ENCODE results near the gene MMP7. TPM values are rescaled to one million over a fixed set of nuclear protein-coding genes. Genes with fewer than 3 reads are reported as not detected.
"Not testable (repeated sequence)": the region's sequence is repeated elsewhere in the genome, so short reads cannot be mapped to it uniquely, and the experiment has no call there.

MMP7 gene
- total and polyA plus RNA-seq, 5 donors = not detected

DNA sequence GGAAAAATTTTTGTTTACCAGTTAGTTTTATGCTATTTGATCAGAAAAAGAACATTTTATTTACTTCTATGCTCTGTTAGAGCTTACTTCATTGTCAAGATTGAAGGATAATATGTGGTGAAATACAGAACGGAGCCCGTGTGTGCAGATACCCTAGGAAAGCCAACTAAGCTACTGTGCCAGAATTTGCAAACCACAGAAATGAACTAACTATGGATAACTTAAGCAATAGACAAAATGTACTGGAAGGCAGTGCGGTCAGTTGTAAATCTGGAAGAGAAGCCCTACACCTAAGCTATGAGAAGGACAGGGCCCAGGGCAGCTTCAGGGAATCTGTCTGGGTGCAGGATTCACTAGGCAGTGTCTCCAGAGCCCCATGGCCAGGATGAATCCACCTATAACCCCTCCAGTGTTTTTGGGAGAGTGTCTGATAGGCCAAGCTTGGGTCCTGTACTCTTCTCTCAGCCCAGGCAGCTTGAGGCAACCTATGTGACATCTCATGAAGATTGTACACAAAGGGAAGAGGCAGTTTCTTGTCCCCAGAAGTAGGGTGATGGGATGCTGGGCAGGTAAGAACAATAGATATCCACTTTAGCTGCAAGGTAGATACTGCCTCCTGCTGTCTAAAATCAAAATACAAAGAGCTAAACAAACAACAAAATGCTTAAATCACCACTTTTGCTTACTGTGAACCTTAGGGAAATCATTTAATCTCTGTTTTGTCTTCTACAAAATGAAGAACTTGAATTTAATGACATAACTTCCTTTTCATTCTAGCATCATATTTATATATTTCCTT, 12.1 kb downstream of the MMP7 start:
- Histone ChIP-seq H3K27me3 (ENCODE audit: control insufficient read depth, insufficient read depth) (no peaks in the 10 kb centered on the region), H3K27ac (ENCODE audit: low read length) (no peak overlapping the region), H3K4me1 (ENCODE audit: control insufficient read depth, insufficient read depth, low read length) (peaks cover 1% of the 10 kb centered on the region), H3K9me3 (ENCODE audit: control insufficient read depth, low read length) (no peaks in the 10 kb centered on the region), H3K4me3 (ENCODE audit: low read length) (no peak overlapping the region)
- WGBS = 86% methylated on average over 3 of the region's 3 CpGs
- intact Hi-C loops (cut with DNase I) = no loop called here
- ATAC-seq = no peak
- DNase-seq = no peak

DNA sequence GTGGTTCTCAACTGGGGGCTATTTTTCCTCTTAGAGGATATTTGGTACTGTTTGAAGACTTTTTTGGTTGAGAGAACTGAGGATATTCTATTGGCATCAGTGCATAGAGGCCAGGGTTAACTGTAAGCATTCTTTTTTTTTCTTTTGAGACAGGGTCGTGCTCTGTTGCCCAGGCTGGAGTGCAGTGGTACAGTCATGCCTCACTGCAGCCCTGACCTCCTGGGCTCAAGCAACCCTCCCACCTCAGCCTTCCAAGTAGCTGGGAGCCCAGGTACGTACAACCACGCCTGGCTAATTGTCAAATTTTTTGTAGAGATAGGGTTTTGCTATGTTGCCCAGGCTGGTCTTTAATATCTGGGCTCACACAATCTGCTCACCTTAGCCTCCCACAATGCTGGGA, 12.9 kb downstream of the MMP7 start:
- DNase-seq (no peak), ATAC-seq (no peak)
- Histone ChIP-seq H3K27ac (ENCODE audit: low read length) (no peak overlapping the region), H3K4me1 (ENCODE audit: control insufficient read depth, insufficient read depth, low read length) (peaks cover 1% of the 10 kb centered on the region), H3K4me3 (ENCODE audit: low read length) (no peak overlapping the region), H3K9me3 (ENCODE audit: control insufficient read depth, low read length) (no peaks in the 10 kb centered on the region), H3K27me3 (ENCODE audit: control insufficient read depth, insufficient read depth) (no peaks in the 10 kb centered on the region)
- WGBS = 87% methylated on average over 3 of the region's 3 CpGs
- intact Hi-C loops (cut with DNase I) = no loop called here

DNA sequence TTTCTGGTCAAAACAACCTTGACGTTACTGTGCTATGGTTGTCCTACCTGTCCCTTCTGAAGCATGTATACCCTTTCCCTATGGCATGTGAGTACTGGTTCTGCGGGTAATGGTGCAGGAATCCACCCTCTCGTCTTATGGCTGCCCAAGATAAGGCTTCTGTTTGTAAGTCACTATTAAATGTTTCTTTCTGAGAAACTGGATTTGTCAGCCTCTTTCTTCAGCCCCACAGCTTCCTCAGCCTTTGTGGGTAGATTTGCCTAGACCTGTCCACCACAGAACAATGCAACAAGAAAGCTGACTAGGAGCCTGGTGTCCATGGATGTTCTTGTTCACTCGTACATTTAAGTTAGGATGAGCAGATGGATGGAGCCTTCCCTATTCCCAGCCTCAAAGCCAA, 14.4 kb downstream of the MMP7 start:
- intact Hi-C loops (cut with DNase I) = no loop called here
- H3K4me1 ChIP-seq (ENCODE audit: control insufficient read depth, insufficient read depth, low read length) = peaks cover 1% of the 10 kb centered on the region
- no peaks in the 10 kb centered on the region for H3K27me3 ChIP-seq (ENCODE audit: control insufficient read depth, insufficient read depth)
- no peak overlapping the region for H3K27ac ChIP-seq (ENCODE audit: low read length)
- DNase-seq (no peak), ATAC-seq (no peak)
- WGBS = 85% methylated on average over 4 of the region's 4 CpGs
- no peaks in the 10 kb centered on the region for H3K9me3 ChIP-seq (ENCODE audit: control insufficient read depth, low read length)
- H3K4me3 ChIP-seq (ENCODE audit: low read length) = no peak overlapping the region

DNA sequence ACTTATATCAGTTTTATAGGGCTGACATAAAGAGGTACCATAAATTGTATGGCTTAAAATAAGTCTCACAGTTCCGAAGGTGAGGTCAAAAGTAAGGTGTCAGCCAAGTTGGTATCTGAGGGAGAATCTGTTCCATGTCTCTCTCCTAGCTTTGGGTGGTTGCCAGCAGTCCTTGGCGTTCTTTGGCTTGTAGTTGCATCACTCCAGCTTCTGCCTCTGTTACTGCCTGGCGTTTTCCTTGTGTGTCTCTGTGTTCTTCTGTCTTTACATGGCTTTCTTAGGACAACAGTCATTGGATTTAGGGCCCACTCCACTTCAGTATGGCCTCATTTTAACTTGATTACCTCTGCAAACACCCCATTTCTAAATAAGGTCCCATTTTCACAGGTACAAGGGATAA, 16.7 kb downstream of the MMP7 start:
- Histone ChIP-seq H3K4me1 (ENCODE audit: control insufficient read depth, insufficient read depth, low read length) (peaks cover 1% of the 10 kb centered on the region), H3K27me3 (ENCODE audit: control insufficient read depth, insufficient read depth) (no peaks in the 10 kb centered on the region), H3K9me3 (ENCODE audit: control insufficient read depth, low read length) (no peaks in the 10 kb centered on the region), H3K4me3 (ENCODE audit: low read length) (no peak overlapping the region), H3K27ac (ENCODE audit: low read length) (no peak overlapping the region)
- intact Hi-C loops (cut with DNase I) = no loop called here
- no peak for DNase-seq
- ATAC-seq = no peak
- WGBS = 28% methylated on average over 3 of the region's 3 CpGs

DNA sequence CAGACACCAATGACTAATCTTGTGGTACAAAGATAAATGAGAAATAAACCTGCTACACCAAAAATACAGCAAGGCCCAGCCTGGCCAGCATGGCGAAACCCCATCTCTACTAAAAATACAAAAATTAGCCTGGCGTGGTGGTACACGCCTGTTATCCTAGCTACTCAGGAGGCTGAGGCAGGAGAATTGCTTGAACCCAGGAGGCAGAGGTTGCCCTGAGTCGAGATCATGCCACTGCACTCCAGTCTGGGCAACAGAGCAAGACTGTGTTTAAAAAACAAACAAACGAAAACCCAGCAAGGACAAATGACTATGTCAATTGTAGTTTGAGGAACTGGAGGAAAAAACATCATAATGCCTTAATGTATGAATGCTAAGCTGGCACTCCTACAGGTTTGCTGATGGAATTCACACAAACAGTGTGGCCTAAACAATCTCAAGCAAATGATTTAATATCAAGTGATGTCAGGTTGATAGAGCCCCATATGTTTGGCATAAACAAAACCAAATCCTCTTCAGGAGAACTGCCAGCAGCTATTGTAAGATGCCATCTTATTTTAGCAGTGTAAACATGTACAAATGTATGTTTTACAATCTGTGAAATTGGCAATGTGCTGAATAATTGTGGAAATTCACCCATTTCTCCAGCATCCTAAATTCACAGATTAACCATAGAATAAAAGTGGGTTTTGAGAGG, 20.0 kb downstream of the MMP7 start:
- intact Hi-C loops (cut with DNase I) = no loop called here
- Histone ChIP-seq H3K4me1 (ENCODE audit: control insufficient read depth, insufficient read depth, low read length) (peaks cover 1% of the 10 kb centered on the region), H3K9me3 (ENCODE audit: control insufficient read depth, low read length) (no peaks in the 10 kb centered on the region), H3K27me3 (ENCODE audit: control insufficient read depth, insufficient read depth) (no peaks in the 10 kb centered on the region), H3K4me3 (ENCODE audit: low read length) (no peak overlapping the region), H3K27ac (ENCODE audit: low read length) (no peak overlapping the region)
- DNase-seq (no peak), ATAC-seq (no peak)
- 87% methylated on average over 5 of the region's 5 CpGs for WGBS

DNA sequence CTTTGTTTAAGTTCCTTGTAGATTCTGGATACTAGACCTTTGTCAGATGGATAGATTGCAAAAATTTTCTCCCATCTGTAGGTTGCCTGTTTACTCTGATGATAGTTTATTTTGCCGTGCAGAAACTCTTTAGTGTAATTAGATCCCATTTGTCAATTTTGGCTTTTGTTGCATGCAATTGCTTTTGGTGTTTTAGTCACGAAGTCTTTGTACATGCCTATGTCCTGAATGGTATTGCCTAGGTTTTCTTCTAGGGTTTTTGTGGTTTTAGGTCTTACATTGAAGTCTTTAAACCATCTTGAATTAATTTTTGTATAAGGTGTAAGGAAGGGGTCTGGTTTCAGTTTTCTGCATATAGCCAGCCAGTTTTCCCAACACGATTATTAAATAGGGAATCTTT, 27.7 kb downstream of the MMP7 start:
- H3K4me3 ChIP-seq (ENCODE audit: low read length); H3K27ac ChIP-seq (ENCODE audit: low read length); H3K27me3 ChIP-seq (ENCODE audit: control insufficient read depth, insufficient read depth); intact Hi-C loops (cut with DNase I); ATAC-seq; H3K4me1 ChIP-seq (ENCODE audit: control insufficient read depth, insufficient read depth, low read length); DNase-seq; H3K9me3 ChIP-seq (ENCODE audit: control insufficient read depth, low read length): not testable (repeated sequence)
- WGBS = 91% methylated on average over 3 of the region's 3 CpGs

DNA sequence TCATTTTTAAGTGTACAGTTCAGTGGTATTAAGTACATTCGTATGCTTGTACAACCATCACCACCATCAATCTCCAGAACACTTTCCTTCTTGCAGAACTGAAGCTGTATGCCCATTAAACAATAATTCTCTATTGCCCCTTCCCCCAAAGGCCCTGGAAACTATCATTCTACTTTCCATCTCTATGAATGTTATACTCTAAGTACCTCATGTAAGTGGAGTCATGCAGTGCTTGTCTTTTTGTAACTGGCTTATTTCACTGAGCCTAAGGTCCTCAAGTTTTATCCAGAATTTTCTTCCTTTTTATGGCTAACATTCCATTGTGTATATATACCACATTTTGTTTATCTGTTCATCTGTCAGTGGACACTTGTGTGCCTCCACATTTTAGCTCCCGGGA, 29.7 kb downstream of the MMP7 start:
- ATAC-seq (no peak), DNase-seq (no peak)
- Histone ChIP-seq H3K4me1 (ENCODE audit: control insufficient read depth, insufficient read depth, low read length) (no peaks in the 10 kb centered on the region), H3K27me3 (ENCODE audit: control insufficient read depth, insufficient read depth) (no peaks in the 10 kb centered on the region), H3K4me3 (ENCODE audit: low read length) (no peak overlapping the region), H3K9me3 (ENCODE audit: control insufficient read depth, low read length) (no peaks in the 10 kb centered on the region), H3K27ac (ENCODE audit: low read length) (no peak overlapping the region)
- 79% methylated on average over 2 of the region's 2 CpGs for WGBS
- intact Hi-C loops (cut with DNase I) = no loop called here

DNA sequence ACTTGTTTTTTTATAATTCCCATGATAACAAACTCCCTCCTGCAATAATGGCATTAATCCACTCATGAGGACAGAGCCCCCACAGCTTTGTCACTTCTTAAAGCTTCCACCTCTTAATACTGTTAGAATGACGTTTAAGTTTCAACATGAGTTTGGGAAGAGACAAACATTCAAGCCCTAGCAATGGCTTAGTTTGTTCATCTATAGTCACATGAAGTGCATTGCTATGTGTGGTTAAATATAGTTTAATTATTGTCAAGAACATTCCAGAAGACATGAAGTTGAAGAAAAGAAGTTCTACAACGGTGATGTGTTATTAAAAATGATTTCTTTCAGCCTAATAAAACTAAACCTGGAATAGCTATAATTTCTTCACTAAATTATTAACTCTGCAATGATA, 30.6 kb downstream of the MMP7 start:
- ATAC-seq (no peak), DNase-seq (no peak)
- 56% methylated on average over 2 of the region's 2 CpGs for WGBS
- no peaks in the 10 kb centered on the region for H3K27me3 ChIP-seq (ENCODE audit: control insufficient read depth, insufficient read depth)
- H3K4me1 ChIP-seq (ENCODE audit: control insufficient read depth, insufficient read depth, low read length) = no peaks in the 10 kb centered on the region
- H3K27ac ChIP-seq (ENCODE audit: low read length) = no peak overlapping the region
- intact Hi-C loops (cut with DNase I) = loop anchor here (5.0 to 10.0 kb wide), 4 partner anchors 155 to 215 kb away; partner anchors contain the start of gene BIRC2 (in 1 of the 4)
- H3K4me3 ChIP-seq (ENCODE audit: low read length) = no peak overlapping the region
- H3K9me3 ChIP-seq (ENCODE audit: control insufficient read depth, low read length) = no peaks in the 10 kb centered on the region

DNA sequence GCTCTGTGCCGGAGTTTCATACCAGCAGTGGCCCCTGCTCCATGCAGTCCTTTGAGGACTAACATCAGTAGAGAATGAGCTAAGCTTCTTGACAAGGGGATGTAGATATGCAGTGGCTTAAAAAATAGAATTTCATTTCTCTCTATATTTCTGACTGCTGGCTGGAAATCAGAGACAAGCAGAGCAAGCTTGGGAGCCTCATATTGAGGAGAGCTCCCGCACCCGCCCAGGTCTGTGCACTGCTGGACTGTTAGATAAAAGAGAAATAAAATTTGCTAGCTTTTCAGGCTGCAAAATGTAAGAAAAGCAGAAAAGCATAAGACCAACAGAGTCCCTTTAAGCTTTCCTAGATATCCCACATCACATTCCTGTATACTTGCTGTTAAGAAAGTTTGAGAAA, 31.4 kb downstream of the MMP7 start:
- DNase-seq (no peak), ATAC-seq (no peak)
- Histone ChIP-seq H3K27ac (ENCODE audit: low read length) (no peak overlapping the region), H3K27me3 (ENCODE audit: control insufficient read depth, insufficient read depth) (no peaks in the 10 kb centered on the region), H3K4me3 (ENCODE audit: low read length) (no peak overlapping the region), H3K9me3 (ENCODE audit: control insufficient read depth, low read length) (no peaks in the 10 kb centered on the region), H3K4me1 (ENCODE audit: control insufficient read depth, insufficient read depth, low read length) (no peaks in the 10 kb centered on the region)
- 73% methylated on average over 3 of the region's 3 CpGs for WGBS
- intact Hi-C loops (cut with DNase I) = loop anchor here (5.0 to 10.0 kb wide), 4 partner anchors 154 to 214 kb away; partner anchors contain the start of gene BIRC2 (in 1 of the 4)

DNA sequence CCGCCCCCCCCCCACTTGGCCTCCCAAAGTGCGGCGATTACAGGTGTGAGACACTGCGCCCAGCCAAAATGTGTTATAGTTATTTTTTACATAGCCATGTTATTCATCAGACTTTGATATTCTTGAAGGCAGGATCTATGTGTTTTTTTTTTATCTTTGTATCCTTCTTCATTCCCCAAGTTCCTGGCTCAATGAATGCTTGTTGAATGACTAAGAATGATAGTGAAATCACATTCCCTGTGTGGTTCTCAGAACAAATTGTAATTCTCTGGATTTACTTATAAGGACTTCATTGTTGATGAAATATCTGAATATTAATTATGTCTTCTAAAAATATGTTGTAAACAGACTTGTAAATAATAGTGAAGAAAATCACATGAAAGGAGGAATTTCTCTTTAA, 33.5 kb downstream of the MMP7 start:
- Histone ChIP-seq H3K4me1 (ENCODE audit: control insufficient read depth, insufficient read depth, low read length) (no peaks in the 10 kb centered on the region), H3K4me3 (ENCODE audit: low read length) (no peak overlapping the region), H3K27me3 (ENCODE audit: control insufficient read depth, insufficient read depth) (no peaks in the 10 kb centered on the region), H3K27ac (ENCODE audit: low read length) (no peak overlapping the region), H3K9me3 (ENCODE audit: control insufficient read depth, low read length) (no peaks in the 10 kb centered on the region)
- 95% methylated on average over 4 of the region's 4 CpGs for WGBS
- DNase-seq = no peak
- ATAC-seq = no peak
- intact Hi-C loops (cut with DNase I) = loop anchor here (5.0 to 10.0 kb wide), 4 partner anchors 152 to 212 kb away; partner anchors contain the start of gene BIRC2 (in 1 of the 4)
